Mucosa of stomach (tissue), 1 donor: ENCODE data around the gene RIOX2.

Source experiments
- H3K27me3 ChIP-seq: one replicate; pipeline ENCODE4 v1.7.0; 2013; ENCODE audit warnings: mild to moderate bottlenecking, low read length; ENCODE audit not compliant: control insufficient read depth, insufficient read depth
- H3K36me3 ChIP-seq: one replicate; pipeline ENCODE4 v1.7.0; 2013; ENCODE audit warnings: low read length; ENCODE audit not compliant: control insufficient read depth, insufficient read depth
- H3K4me1 ChIP-seq: one replicate; pipeline ENCODE4 v1.7.0; 2013; ENCODE audit warnings: mild to moderate bottlenecking, low read length; ENCODE audit not compliant: control insufficient read depth, insufficient read depth
- H3K4me3 ChIP-seq: one replicate; pipeline ENCODE4 v1.7.0; 2013; ENCODE audit warnings: low read length
- H3K9ac ChIP-seq: one replicate; pipeline ENCODE4 v1.7.0; 2013; ENCODE audit warnings: mild to moderate bottlenecking, low read length, moderate library complexity
- H3K9me3 ChIP-seq: one replicate; pipeline ENCODE4 v1.7.0; 2013; ENCODE audit warnings: mild to moderate bottlenecking, low read length, moderate library complexity; ENCODE audit not compliant: control insufficient read depth
- donor health status: Pancreatic carcinoma.

Gene RIOX2

GRCh38 chr3:97896129-97896528, 76.1 kb downstream of the RIOX2 start:
- Histone ChIP-seq H3K9me3 (no peaks in the 10 kb centered on the region), H3K4me1 (no peaks in the 10 kb centered on the region), H3K36me3 (no peaks in the 10 kb centered on the region), H3K4me3 (no peak overlapping the region), H3K9ac (no peak overlapping the region), H3K27me3 (no peaks in the 10 kb centered on the region)

DNA sequence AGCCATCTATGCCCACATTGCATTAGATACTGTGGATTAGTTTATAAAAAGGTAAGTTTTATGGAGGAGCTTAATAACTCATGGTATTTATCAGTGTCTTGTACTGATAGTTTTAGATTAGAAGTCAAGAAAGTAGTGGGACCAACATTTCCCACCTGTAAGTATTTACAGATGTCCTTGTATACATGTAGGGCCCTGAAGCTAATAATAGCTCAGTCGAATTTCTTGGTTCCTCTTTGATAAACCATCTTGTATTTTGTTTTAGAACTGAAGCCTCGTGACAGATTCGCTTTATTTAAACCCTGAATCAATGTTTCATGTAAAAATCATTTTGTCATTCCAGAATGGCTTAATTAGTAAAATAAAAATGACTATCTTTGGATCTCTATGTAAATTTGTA, 77.0 kb downstream of the RIOX2 start:
- no peaks in the 10 kb centered on the region for H3K4me1 ChIP-seq
- no peaks in the 10 kb centered on the region for H3K9me3 ChIP-seq
- no peak overlapping the region for H3K9ac ChIP-seq
- H3K27me3 ChIP-seq, result no peaks in the 10 kb centered on the region
- H3K36me3 ChIP-seq, result no peaks in the 10 kb centered on the region
- H3K4me3 ChIP-seq, result no peak overlapping the region

GRCh38 chr3:97892852-97893251, 79.4 kb downstream of the RIOX2 start:
- Histone ChIP-seq H3K9ac (no peak overlapping the region), H3K4me3 (no peak overlapping the region), H3K36me3 (no peaks in the 10 kb centered on the region), H3K4me1 (no peaks in the 10 kb centered on the region), H3K27me3 (no peaks in the 10 kb centered on the region), H3K9me3 (no peaks in the 10 kb centered on the region)
